CD14-positive monocyte (primary cell): ENCODE results near the gene CACNA1B. TPM values are rescaled to one million over a fixed set of nuclear protein-coding genes. Genes with fewer than 3 reads are reported as not detected.

ENCODE experiments used
- DNase-seq, 3 donors: peaks; one replicate each; pipeline ENCODE4 v3.0.0-alpha.2; 2011 to 2022
- H2AFZ ChIP-seq: 2 replicates; pipeline ENCODE4 v1.6.0; 2012; ENCODE audit warnings: mild to moderate bottlenecking, low read depth, low read length, inconsistent platforms; ENCODE audit not compliant: insufficient read depth, poor library complexity, severe bottlenecking
- H3K27ac ChIP-seq, 2 donors: 1 replicate in 1 of 2; 2 replicates in 1 of 2; pipeline ENCODE4 v1.5.1; 2012 to 2013; ENCODE audit warnings: low read length in 2 of 2, control low read depth in 1 of 2, inconsistent platforms in 1 of 2, low read depth in 1 of 2, mild to moderate bottlenecking in 1 of 2
- H3K27me3 ChIP-seq, 2 donors: one replicate each; pipeline versions ENCODE4 v1.6.0 to v1.6.1; 2011 to 2013; ENCODE audit warnings: low read length in 2 of 2; ENCODE audit not compliant: control insufficient read depth in 2 of 2, insufficient read depth in 2 of 2
- H3K36me3 ChIP-seq, 2 donors: replicated peaks in 1 of 2; 1 replicate in 1 of 2; 2 replicates in 1 of 2; pipeline versions ENCODE4 v1.5.1 to v1.6.1; 2012 to 2013; ENCODE audit warnings: low read length in 2 of 2, control low read depth in 1 of 2, inconsistent platforms in 1 of 2, mild to moderate bottlenecking in 1 of 2; ENCODE audit not compliant: insufficient read depth in 2 of 2, control insufficient read depth in 1 of 2
- H3K4me1 ChIP-seq, 2 donors: 1 replicate in 1 of 2; 2 replicates in 1 of 2; pipeline versions ENCODE4 v1.5.1 to v1.6.1; 2012 to 2013; ENCODE audit warnings: low read length in 2 of 2, control low read depth in 1 of 2, inconsistent platforms in 1 of 2, mild to moderate bottlenecking in 1 of 2, moderate library complexity in 1 of 2; ENCODE audit not compliant: insufficient read depth in 2 of 2, control insufficient read depth in 1 of 2
- H3K4me2 ChIP-seq: replicated peaks from 2 replicates; pipeline ENCODE3; 2012; ENCODE audit warnings: low read length, moderate library complexity, mild to moderate bottlenecking; ENCODE audit not compliant: poor library complexity, severe bottlenecking; ENCODE audit errors: extremely low read depth
- H3K4me3 ChIP-seq, 3 experiments: fragments of 200-600 bp in 1 of 3; sonication (generic) in 1 of 3; replicated peaks in 1 of 3; 1 replicate in 2 of 3; 2 replicates in 1 of 3; pipeline ENCODE4 v1.5.1; 2011 to 2013; ENCODE audit warnings: low read length in 3 of 3, mild to moderate bottlenecking in 3 of 3, control low read depth in 2 of 3, low read depth in 2 of 3, inconsistent platforms in 1 of 3, moderate library complexity in 1 of 3
- H3K79me2 ChIP-seq: 2 replicates; pipeline ENCODE4 v1.6.0; 2012; ENCODE audit warnings: mild to moderate bottlenecking, control low read depth, inconsistent platforms, low read length, moderate library complexity; ENCODE audit not compliant: insufficient read depth
- H3K9ac ChIP-seq: 2 replicates; pipeline ENCODE4 v1.6.0; 2017; ENCODE audit warnings: low read length, mild to moderate bottlenecking; ENCODE audit not compliant: insufficient read depth, poor library complexity, severe bottlenecking
- H3K9me3 ChIP-seq, 2 donors: replicated peaks in 1 of 2; 1 replicate in 1 of 2; 2 replicates in 1 of 2; pipeline versions ENCODE4 v1.5.1 to v1.6.1; 2012 to 2013; ENCODE audit warnings: low read length in 2 of 2, control low read depth in 1 of 2; ENCODE audit not compliant: control insufficient read depth in 1 of 2, insufficient read depth in 1 of 2
- H4K20me1 ChIP-seq: 2 replicates; pipeline ENCODE4 v1.6.0; 2012; ENCODE audit warnings: mild to moderate bottlenecking, low read length, control low read depth, moderate library complexity; ENCODE audit not compliant: insufficient read depth
- H3K27ac Mint-ChIP-seq, 7 donors: one replicate each; pipeline ENCODE4 v1.8.0; 2020; ENCODE audit warnings: mild to moderate bottlenecking in 7 of 7, mixed read lengths in 7 of 7, moderate library complexity in 6 of 7, inconsistent platforms in 2 of 7
- H3K27me3 Mint-ChIP-seq, 3 donors: one replicate each; pipeline ENCODE4 v1.8.0; 2021 to 2022; ENCODE audit warnings: low read depth in 3 of 3, mild to moderate bottlenecking in 3 of 3, mixed read lengths in 3 of 3, moderate library complexity in 3 of 3, inconsistent platforms in 1 of 3
- H3K36me3 Mint-ChIP-seq, 2 donors: one replicate each; pipeline ENCODE4 v1.8.0; 2020; ENCODE audit warnings: mixed read lengths in 2 of 2, inconsistent platforms in 1 of 2, mild to moderate bottlenecking in 1 of 2
- H3K4me1 Mint-ChIP-seq: one replicate; pipeline ENCODE4 v1.8.0; 2020; ENCODE audit warnings: mild to moderate bottlenecking, mixed read lengths
- H3K4me3 Mint-ChIP-seq, 2 donors: one replicate each; pipeline ENCODE4 v1.8.0; 2020; ENCODE audit warnings: mild to moderate bottlenecking in 2 of 2, mixed read lengths in 2 of 2, moderate library complexity in 1 of 2
- H3K9me3 Mint-ChIP-seq, 7 donors: one replicate each; pipeline ENCODE4 v1.8.0; 2020 to 2022; ENCODE audit warnings: mixed read lengths in 7 of 7, mild to moderate bottlenecking in 6 of 7, moderate library complexity in 6 of 7, inconsistent platforms in 2 of 7
- WGBS: methylation state at CpG from one replicate; pipeline ENCODE4 v1.1.5; 2013; ENCODE audit warnings: missing lambda C conversion rate; ENCODE audit not compliant: insufficient coverage; 5-methylcytosine and 5-hydroxymethylcytosine counted together
- intact Hi-C, 2 donors: fragments of 100-400 bp; cut with micrococcal nuclease; formaldehyde crosslinking; loops; one replicate each; pipeline versions ENCODE4 v1.15.0 to v1.15.1; 2023
- polyA plus RNA-seq, 3 donors: library from polyadenylated mRNA; depleted of rRNA in 1 of 3; unstranded in 2 of 3; stranded (reverse) in 1 of 3; fragments of 300-500 nt in 2 of 3; fragments of >200 nt in 1 of 3; fragmentation: Illumina TruSeq in 2 of 3; gene quantifications; 1 replicate in 2 of 3; 2 replicates in 1 of 3; pipeline ENCODE4 v1.2.3, GENCODE V29; 2012 to 2021
- TF ChIP-seq, protein P1 (sequence below): fragments of 200-600 bp; IDR thresholded peaks from one replicate; pipeline ENCODE4 v1.8.0; 2022; ENCODE audit warnings: antibody characterized with exemption, mild to moderate bottlenecking

CACNA1B gene
- polyA plus RNA-seq, 3 donors: not detected

DNA sequence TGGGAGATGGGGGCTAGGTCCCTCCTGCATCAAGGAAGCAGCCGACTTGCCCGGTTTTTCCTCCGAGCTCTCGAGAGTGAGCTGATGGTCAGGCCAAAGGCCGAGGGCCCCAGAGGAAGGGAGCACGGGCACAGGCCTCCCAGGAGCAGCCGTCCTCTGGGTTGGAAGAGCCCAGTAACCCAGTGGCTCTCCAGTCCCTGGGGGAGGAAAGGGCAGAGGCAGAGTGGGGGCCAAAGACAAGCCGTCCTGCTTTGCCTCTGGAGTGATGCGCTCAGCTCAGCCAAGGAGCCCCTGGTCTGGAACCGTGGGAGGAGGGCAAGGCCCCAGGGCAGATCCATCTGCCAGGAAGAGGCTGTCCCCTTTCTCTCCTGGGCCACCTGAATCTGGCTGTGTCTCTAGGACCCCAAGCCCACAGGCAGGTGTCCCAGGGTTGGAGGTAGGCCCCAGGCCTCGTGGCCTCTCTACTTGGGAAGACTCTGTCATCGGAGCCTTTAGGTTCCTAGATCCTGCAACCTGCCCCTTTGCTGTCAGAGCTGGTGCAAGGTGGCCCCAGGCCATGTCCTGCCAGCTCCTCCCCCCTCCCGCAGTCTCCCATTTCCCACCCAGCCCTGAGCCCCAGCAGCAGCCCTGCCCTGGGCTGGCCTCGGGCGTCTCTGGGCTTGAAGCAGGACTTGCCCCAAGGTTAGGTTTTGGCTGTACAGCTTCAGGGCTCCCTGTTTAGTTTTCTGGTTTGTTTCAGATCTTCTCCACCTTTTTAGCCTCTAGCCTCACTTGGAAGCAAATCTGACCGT, 224.1 kb downstream of the CACNA1B start:
- Mint-ChIP-seq H3K9me3 (peaks cover 0 to 3% (median 0%) of the 10 kb centered on the region in 7 donors), H3K27me3 (peaks cover 4 to 12% (median 7%) of the 10 kb centered on the region in 3 donors), H3K27ac (no peak overlapping the region), H3K4me3 (no peak overlapping the region), H3K4me1 (peaks cover under 1% of the 10 kb centered on the region), H3K36me3 (no peaks in the 10 kb centered on the region)
- no peaks in the 10 kb centered on the region for H3K27me3 ChIP-seq
- no peak overlapping the region for H3K27ac ChIP-seq
- H3K9me3 ChIP-seq: no peaks in the 10 kb centered on the region
- H3K4me3 ChIP-seq: no peak overlapping the region
- WGBS: 95% methylated on average over 15 of the region's 16 CpGs
- H2AFZ ChIP-seq: no peak overlapping the region
- intact Hi-C loops: no loop called here
- H3K9ac ChIP-seq: no peak overlapping the region
- H3K4me1 ChIP-seq: no peaks in the 10 kb centered on the region
- DNase-seq: peak in 1 of 3 donors; percentile 2
- H3K79me2 ChIP-seq: no peaks in the 10 kb centered on the region
- H4K20me1 ChIP-seq: no peaks in the 10 kb centered on the region
- no peaks in the 10 kb centered on the region for H3K36me3 ChIP-seq
- TF ChIP-seq, protein P1, sequence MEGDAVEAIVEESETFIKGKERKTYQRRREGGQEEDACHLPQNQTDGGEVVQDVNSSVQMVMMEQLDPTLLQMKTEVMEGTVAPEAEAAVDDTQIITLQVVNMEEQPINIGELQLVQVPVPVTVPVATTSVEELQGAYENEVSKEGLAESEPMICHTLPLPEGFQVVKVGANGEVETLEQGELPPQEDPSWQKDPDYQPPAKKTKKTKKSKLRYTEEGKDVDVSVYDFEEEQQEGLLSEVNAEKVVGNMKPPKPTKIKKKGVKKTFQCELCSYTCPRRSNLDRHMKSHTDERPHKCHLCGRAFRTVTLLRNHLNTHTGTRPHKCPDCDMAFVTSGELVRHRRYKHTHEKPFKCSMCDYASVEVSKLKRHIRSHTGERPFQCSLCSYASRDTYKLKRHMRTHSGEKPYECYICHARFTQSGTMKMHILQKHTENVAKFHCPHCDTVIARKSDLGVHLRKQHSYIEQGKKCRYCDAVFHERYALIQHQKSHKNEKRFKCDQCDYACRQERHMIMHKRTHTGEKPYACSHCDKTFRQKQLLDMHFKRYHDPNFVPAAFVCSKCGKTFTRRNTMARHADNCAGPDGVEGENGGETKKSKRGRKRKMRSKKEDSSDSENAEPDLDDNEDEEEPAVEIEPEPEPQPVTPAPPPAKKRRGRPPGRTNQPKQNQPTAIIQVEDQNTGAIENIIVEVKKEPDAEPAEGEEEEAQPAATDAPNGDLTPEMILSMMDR: no peak
- H3K4me2 ChIP-seq: no peak overlapping the region

DNA sequence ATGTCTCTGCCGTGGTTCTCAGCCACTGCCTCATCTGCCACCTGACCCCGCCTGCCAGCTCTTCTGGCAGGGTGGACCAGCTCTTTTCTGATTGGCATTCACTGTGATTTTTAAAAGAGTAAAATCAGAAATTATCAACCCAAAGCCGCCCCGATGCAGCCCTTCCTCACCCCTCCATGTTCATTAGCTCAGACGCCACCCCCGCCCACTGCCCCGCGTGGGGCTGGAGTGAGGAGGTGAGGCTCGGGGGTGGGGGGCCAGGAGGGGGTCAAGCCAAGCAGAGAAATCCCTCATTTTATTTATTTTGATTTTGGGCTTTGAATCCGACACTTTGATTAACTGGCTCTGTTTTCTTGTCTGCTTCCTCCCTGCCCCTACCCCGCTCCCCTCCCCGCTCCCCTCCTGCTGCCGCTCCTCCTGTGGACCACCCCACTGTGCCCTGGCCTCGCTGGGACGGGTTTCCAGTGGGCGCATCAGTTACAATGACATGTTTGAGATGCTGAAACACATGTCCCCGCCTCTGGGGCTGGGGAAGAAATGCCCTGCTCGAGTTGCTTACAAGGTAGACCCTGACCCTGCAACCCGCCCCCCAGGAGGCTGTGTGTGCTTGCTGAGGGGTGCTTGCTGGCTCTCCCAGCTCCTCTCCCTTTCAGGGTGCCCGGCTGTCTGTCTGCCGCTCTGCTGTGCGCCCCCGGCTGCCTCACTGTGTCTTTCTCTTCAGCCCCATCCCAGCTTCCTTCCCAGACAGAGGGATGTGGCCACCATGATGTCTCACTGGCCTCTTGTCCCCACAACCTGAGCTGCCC, 224.9 kb downstream of the CACNA1B start:
- Histone ChIP-seq H3K79me2 (no peaks in the 10 kb centered on the region), H3K27ac (no peak overlapping the region), H3K27me3 (no peaks in the 10 kb centered on the region), H3K4me1 (no peaks in the 10 kb centered on the region), H2AFZ (no peak overlapping the region), H4K20me1 (no peaks in the 10 kb centered on the region), H3K9me3 (no peaks in the 10 kb centered on the region), H3K36me3 (no peaks in the 10 kb centered on the region), H3K9ac (no peak overlapping the region), H3K4me3 (no peak overlapping the region), H3K4me2 (no peak overlapping the region)
- intact Hi-C loops: no loop called here
- peaks cover 4 to 14% (median 7%) of the 10 kb centered on the region in 3 donors for H3K27me3 Mint-ChIP-seq
- 87% methylated on average over 9 of the region's 23 CpGs for WGBS
- no peaks in the 10 kb centered on the region for H3K36me3 Mint-ChIP-seq
- H3K4me1 Mint-ChIP-seq: no peaks in the 10 kb centered on the region
- no peak for DNase-seq
- no peak overlapping the region for H3K4me3 Mint-ChIP-seq
- peaks cover 0 to 3% (median 0%) of the 10 kb centered on the region in 7 donors for H3K9me3 Mint-ChIP-seq
- no peak overlapping the region for H3K27ac Mint-ChIP-seq
- TF ChIP-seq, protein P1: no peak
